Spleen (tissue), 11 donors: ENCODE results near the gene TEX29. TPM values are rescaled to one million over a fixed set of nuclear protein-coding genes. Genes with fewer than 3 reads are reported as not detected.

Source experiments
- DNase-seq: peaks from one replicate; pipeline ENCODE4 v3.0.0-alpha.2; 2020
- H3K27ac ChIP-seq, 8 donors: fragments of 200-600 bp; sonication (generic) in 7 of 8; 1 replicate in 4 of 8; 2 replicates in 4 of 8; pipeline versions ENCODE4 v1.5.0 to v1.8.0; 2016 to 2021; ENCODE audit warnings: inconsistent platforms in 4 of 8, mild to moderate bottlenecking in 4 of 8, moderate library complexity in 1 of 8
- H3K27me3 ChIP-seq, 7 donors: fragments of 200-600 bp; sonication (generic) in 6 of 7; replicated peaks in 1 of 7; 1 replicate in 4 of 7; 2 replicates in 3 of 7; pipeline versions ENCODE4 v1.5.0 to v1.8.0; 2016 to 2021; ENCODE audit warnings: inconsistent platforms in 3 of 7, mild to moderate bottlenecking in 1 of 7
- H3K36me3 ChIP-seq, 6 donors: fragments of 200-600 bp; sonication (generic) in 5 of 6; 1 replicate in 4 of 6; 2 replicates in 2 of 6; pipeline versions ENCODE4 v1.5.0 to v1.8.0; 2016 to 2021; ENCODE audit warnings: inconsistent platforms in 2 of 6
- H3K4me1 ChIP-seq, 6 donors: fragments of 200-600 bp; sonication (generic) in 5 of 6; 1 replicate in 3 of 6; 2 replicates in 3 of 6; pipeline versions ENCODE4 v1.5.0 to v1.8.0; 2016 to 2021; ENCODE audit warnings: inconsistent platforms in 3 of 6
- H3K4me3 ChIP-seq, 8 donors: fragments of 200-600 bp; sonication (generic) in 7 of 8; 1 replicate in 4 of 8; 2 replicates in 4 of 8; pipeline versions ENCODE4 v1.5.0 to v1.8.0; 2016 to 2021; ENCODE audit warnings: inconsistent platforms in 4 of 8, mild to moderate bottlenecking in 4 of 8, moderate library complexity in 2 of 8
- H3K9me3 ChIP-seq, 8 donors: fragments of 200-600 bp; sonication (generic) in 7 of 8; 1 replicate in 4 of 8; 2 replicates in 4 of 8; pipeline versions ENCODE4 v1.5.0 to v1.8.0; 2016 to 2021; ENCODE audit warnings: inconsistent platforms in 4 of 8
- CTCF ChIP-seq, 11 experiments: fragments of 200-600 bp in 7 of 11; fragments of 450-650 bp in 4 of 11; sonication (generic) in 4 of 11; IDR thresholded peaks in 8 of 11; conservative IDR thresholded peaks in 3 of 11; 1 replicate in 7 of 11; 2 replicates in 4 of 11; pipeline versions ENCODE4 v1.4.0 to v1.8.0; 2016 to 2021; ENCODE audit warnings: antibody characterized with exemption in 11 of 11, inconsistent platforms in 4 of 11, mild to moderate bottlenecking in 1 of 11
- POLR2A ChIP-seq, 3 donors: fragments of 450-650 bp; IDR thresholded peaks; one replicate each; pipeline ENCODE4 v1.5.1; 2017; ENCODE audit warnings: antibody characterized with exemption in 3 of 3, mild to moderate bottlenecking in 1 of 3
- POLR2AphosphoS5 ChIP-seq, 3 donors: sonication (generic); formaldehyde crosslinking; IDR thresholded peaks; one replicate each; pipeline ENCODE4 v1.5.1; 2017; ENCODE audit warnings: antibody characterized with exemption in 3 of 3
- WGBS, 5 donors: extraction: QIAGEN DNeasy Blood & Tissue Kit in 3 of 5; methylation state at CpG; one replicate each; pipeline versions ENCODE4 v1.1.5 to v1.1.7; 2013 to 2018; 5-methylcytosine and 5-hydroxymethylcytosine counted together
- intact Hi-C: fragments of 100-400 bp; cut with DNase I; formaldehyde crosslinking; loops from one replicate; pipeline ENCODE4 v1.15.0; 2023; ENCODE audit warnings: low total_unique reads
- polyA plus RNA-seq, 3 donors: library from polyadenylated mRNA; stranded (reverse); fragments of 200-250 nt; gene quantifications; one replicate each; pipeline ENCODE4 v1.2.1, GENCODE V29; 2013
- total RNA-seq, 7 donors: library from RNA; depleted of rRNA in 3 of 7; stranded (reverse); fragments of >200 nt in 3 of 7; fragmentation: NEBNext Ultra II Directional in 4 of 7; extraction: Animal tissue kit (Norgen Biotek cat#: 25700) in 4 of 7; gene quantifications; one replicate each; pipeline versions ENCODE4 v1.1.0 to v1.2.1, GENCODE V29; 2016 to 2021
- donor health status: healthy with polysubstance abuse.
- donor health status: DM: no; HTN: no; CAD: no; lungs with moderate emphysema.
- donor health status: DM: no; HTN: no; CAD: no.
- donor health status: Bipolar disorder and iron deficiency.
- donor health status: healthy.
- donor health status: DM: no; HTN: no; CAD: no.
- donor health status: DM: yes; HTN: yes; CAD: no.

The TEX29 gene
- total and polyA plus RNA-seq, 10 donors = 0.54 to 1.7 (median 0.70) TPM; not detected in 4

DNA sequence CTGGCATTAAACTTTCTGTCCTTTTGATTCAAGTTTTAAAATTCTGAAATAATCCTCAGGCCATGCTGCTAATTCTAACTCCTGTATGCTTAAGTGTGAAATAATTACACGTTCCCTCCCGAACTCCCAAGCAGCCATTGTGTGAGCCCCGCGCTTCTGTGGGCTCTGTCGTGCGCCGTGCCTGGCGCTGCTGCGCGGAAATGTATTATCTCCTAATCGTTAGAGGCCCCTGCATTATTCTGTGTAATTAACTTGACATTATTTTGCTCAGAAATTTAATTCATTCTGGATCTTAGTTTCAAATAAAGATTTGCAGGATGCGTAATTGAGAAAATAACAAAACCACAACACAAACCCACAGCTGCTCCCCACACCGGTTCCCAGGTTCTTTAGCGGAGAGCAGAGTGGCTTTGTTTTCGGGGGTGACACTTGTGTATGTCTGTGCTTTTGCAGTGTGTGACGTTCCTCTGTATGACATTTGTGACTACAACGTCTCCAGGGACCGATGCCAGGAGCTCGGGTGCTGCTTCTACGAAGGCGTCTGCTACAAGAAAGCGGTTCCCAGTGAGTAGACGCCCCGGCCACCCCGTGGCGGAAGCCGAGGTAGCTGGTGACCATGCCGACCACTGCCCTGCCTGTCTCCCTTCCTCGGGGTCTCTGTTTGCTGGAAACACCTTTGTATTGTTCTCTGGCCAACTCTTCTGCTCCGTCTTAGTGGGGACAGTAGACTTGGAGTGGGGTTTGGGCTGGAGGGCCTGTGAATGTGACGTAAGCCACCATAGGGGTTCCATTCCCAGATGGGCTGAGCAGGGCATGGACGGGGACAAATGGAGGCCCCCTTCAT lies 7.5 kb downstream of the TEX29 start:
- peak; percentile 67 for DNase-seq
- TF ChIP-seq POLR2AphosphoS5 (IDR thresholded peaks at IDR 0.05) (no peak), CTCF (IDR thresholded peaks at IDR 0.05 in 8 of 11, conservative IDR thresholded peaks at IDR 0.05 in 3 of 11) (no peak), POLR2A (IDR thresholded peaks at IDR 0.05) (no peak)
- no peak overlapping the region for H3K27ac ChIP-seq
- H3K9me3 ChIP-seq = peaks cover 0 to 8% (median 0%) of the 10 kb centered on the region in 8 donors
- no peak overlapping the region for H3K4me3 ChIP-seq
- WGBS, 5 donors = 88 to 92% (median 89%) methylated on average over 31 to 32 of the region's 32 CpGs
- intact Hi-C loops = no loop called here
- no peaks in the 10 kb centered on the region for H3K27me3 ChIP-seq
- H3K4me1 ChIP-seq = no peaks in the 10 kb centered on the region
- H3K36me3 ChIP-seq = peaks cover 0 to 11% (median 0%) of the 10 kb centered on the region in 6 donors

- H3K4me1 ChIP-seq = no peaks in the 10 kb centered on the region
- WGBS, 5 donors = 85 to 90% (median 90%) methylated on average over 30 of the region's 30 CpGs
- H3K27ac ChIP-seq = no peak overlapping the region
- H3K36me3 ChIP-seq = peaks cover 0 to 11% (median 0%) of the 10 kb centered on the region in 6 donors
- peak; percentile 71 for DNase-seq
- peaks cover 0 to 12% (median 0%) of the 10 kb centered on the region in 8 donors for H3K9me3 ChIP-seq
- TF ChIP-seq POLR2A (IDR thresholded peaks at IDR 0.05) (no peak), POLR2AphosphoS5 (IDR thresholded peaks at IDR 0.05) (no peak), CTCF (IDR thresholded peaks at IDR 0.05 in 8 of 11, conservative IDR thresholded peaks at IDR 0.05 in 3 of 11) (no peak)
- H3K4me3 ChIP-seq = no peak overlapping the region
- intact Hi-C loops = no loop called here
- no peaks in the 10 kb centered on the region for H3K27me3 ChIP-seq
Measured at GRCh38 chr13:111328574-111329410, 8.3 kb downstream of the TEX29 start.

GRCh38 chr13:111329641-111330040 lies 9.2 kb downstream of the TEX29 start:
- WGBS, 5 donors = 92 to 96% (median 95%) methylated on average over 7 of the region's 7 CpGs
- no peaks in the 10 kb centered on the region for H3K4me1 ChIP-seq
- no peaks in the 10 kb centered on the region for H3K27me3 ChIP-seq
- H3K27ac ChIP-seq = no peak overlapping the region
- peaks cover 0 to 11% (median 0%) of the 10 kb centered on the region in 6 donors for H3K36me3 ChIP-seq
- H3K9me3 ChIP-seq = peaks cover 0 to 12% (median 3%) of the 10 kb centered on the region in 8 donors
- H3K4me3 ChIP-seq = no peak overlapping the region
- intact Hi-C loops = no loop called here
- no peak for TF ChIP-seq POLR2A (IDR thresholded peaks at IDR 0.05)
- no peak for TF ChIP-seq CTCF (IDR thresholded peaks at IDR 0.05 in 8 of 11, conservative IDR thresholded peaks at IDR 0.05 in 3 of 11)
- no peak for TF ChIP-seq POLR2AphosphoS5 (IDR thresholded peaks at IDR 0.05)
- no peak for DNase-seq
